Measurements from ENCODE around the gene CSKMT. TPM values are rescaled to one million over a fixed set of nuclear protein-coding genes. Genes with fewer than 3 reads are reported as not detected.
A peak's percentile ranks its signal among the peaks of the same experiment; 100 is the strongest.
"Not testable (repeated sequence)": the region's sequence is repeated elsewhere in the genome, so short reads cannot be mapped to it uniquely, and the experiment has no call there.

Gene CSKMT, protein sequence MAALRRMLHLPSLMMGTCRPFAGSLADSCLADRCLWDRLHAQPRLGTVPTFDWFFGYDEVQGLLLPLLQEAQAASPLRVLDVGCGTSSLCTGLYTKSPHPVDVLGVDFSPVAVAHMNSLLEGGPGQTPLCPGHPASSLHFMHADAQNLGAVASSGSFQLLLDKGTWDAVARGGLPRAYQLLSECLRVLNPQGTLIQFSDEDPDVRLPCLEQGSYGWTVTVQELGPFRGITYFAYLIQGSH
- total RNA-seq (ENCODE audit: low replicate concordance), result 9.8 and 10.8 TPM in 2 replicates

DNA sequence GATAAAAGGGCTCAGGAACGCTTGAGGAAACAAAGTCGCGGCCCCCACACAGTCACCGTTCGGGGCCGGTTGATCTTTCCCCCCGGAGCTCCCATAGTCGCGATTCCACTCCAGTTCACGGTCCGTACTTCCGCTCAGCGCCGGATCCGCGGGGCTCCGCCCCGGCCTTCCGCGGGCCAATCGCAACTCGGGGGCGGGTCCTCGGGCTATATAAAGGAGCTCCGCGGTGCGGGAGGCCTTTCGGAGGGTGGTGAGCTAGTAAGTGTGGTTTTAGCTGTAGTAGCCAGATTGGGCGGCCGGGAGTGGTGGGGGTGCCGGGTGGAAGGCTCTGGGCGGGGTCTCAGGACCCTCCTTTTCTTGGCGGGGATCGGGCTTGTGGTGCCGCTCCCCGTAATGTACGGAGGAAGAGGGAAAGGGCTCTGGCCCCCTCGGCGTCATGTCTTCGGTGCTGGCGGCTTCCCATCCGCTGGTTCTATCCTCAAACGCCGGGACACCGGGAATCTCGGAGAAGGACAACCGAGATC lies at the start of gene CSKMT, which contains the start of gene C11orf98:
CSKMT (plus strand) TSS at position 238 of the 524 bp plus-strand sequence. CDS start 568 bp downstream, outside the sequence.
C11orf98 (minus strand) TSS at position 136 of the 524 bp plus-strand sequence; CDS start at position 95, 41 bp downstream.
- TF ChIP-seq, protein P1, sequence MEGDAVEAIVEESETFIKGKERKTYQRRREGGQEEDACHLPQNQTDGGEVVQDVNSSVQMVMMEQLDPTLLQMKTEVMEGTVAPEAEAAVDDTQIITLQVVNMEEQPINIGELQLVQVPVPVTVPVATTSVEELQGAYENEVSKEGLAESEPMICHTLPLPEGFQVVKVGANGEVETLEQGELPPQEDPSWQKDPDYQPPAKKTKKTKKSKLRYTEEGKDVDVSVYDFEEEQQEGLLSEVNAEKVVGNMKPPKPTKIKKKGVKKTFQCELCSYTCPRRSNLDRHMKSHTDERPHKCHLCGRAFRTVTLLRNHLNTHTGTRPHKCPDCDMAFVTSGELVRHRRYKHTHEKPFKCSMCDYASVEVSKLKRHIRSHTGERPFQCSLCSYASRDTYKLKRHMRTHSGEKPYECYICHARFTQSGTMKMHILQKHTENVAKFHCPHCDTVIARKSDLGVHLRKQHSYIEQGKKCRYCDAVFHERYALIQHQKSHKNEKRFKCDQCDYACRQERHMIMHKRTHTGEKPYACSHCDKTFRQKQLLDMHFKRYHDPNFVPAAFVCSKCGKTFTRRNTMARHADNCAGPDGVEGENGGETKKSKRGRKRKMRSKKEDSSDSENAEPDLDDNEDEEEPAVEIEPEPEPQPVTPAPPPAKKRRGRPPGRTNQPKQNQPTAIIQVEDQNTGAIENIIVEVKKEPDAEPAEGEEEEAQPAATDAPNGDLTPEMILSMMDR (IDR thresholded peaks at IDR 0.05; ENCODE audit: insufficient read depth, low read length), result no peak
- peak within 1 kb of the TSS; percentile 97 for H3K4me3 ChIP-seq (ENCODE audit: low read depth, low read length)
- peak; percentile 94 for DNase-seq (ENCODE audit: low read depth)

DNA sequence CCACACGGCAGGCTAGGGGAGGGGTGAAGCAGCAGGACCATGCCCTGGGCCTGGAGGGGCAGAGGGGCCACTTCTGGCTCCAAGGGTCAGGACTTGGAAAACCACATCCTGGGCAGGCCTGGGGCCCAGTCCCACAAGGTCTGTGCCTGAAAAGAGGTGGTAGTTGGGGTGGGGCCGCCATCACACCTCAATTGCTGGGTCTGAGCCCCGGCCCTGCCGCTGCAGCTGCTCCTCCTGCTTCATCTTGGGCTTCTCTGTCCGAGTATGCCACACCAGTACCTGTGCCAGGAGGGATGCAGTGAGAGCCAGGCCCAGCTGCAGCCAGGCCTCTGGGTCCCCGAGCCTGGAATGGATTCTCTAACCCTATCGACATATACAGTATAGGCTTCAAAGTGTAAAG lies 49.6 kb upstream of the CSKMT start:
- no peak overlapping the region for H3K4me3 ChIP-seq (ENCODE audit: low read depth, low read length)
- no peak for DNase-seq (ENCODE audit: low read depth)
- TF ChIP-seq, protein P1 (IDR thresholded peaks at IDR 0.05; ENCODE audit: insufficient read depth, low read length), result no peak

DNA sequence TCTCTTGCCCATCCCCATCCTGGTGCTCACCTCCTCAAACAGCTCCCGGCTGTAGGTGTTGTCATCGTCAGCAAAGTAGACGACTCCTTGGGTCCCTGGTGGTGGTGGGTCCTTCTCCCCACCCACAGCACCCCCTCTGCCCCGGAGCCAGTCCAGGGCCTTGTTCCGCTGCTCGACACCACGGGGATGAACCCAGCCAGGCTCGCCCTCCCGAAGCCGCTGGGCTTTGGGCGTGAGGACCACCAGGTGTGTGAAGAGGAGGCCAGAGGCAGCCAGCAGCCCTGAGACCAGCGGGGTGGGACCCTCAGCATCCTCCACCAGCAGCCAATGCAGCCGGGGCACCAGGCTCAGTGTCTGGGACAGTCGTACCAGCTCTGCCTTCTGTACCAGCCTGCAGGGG lies 48.2 kb upstream of the CSKMT start:
- DNase-seq (ENCODE audit: low read depth); H3K4me3 ChIP-seq (ENCODE audit: low read depth, low read length): not testable (repeated sequence)

DNA sequence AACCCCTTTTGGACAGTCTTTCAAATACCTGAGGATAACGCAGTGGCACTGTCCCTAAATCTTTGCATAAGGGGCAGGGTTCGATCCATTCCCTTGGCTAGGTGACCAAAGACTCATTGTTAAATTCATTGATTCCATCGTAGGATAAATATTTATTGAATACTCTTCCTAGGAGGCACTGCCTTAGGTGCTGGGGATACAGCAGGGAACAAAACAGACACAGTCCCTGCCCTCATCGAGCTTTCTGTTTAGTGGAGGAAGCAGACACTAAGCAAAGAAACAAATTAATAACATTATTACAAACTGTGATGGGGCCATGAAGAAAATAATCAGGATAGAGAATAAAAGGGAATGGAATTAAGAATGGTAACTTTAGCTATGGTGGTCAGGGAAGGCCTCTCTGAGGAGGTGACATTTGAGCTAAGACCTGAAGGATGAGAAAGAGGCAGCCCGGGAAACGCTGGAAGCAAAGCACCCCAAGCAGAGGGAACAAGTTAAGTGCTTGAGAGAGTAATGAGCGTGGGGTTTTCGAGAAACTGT lies 44.0 kb upstream of the CSKMT start:
- DNase-seq (ENCODE audit: low read depth), result no peak
- peak overlapping the region; percentile 94 for H3K4me3 ChIP-seq (ENCODE audit: low read depth, low read length)
- TF ChIP-seq, protein P1 (IDR thresholded peaks at IDR 0.05; ENCODE audit: insufficient read depth, low read length), result no peak

DNA sequence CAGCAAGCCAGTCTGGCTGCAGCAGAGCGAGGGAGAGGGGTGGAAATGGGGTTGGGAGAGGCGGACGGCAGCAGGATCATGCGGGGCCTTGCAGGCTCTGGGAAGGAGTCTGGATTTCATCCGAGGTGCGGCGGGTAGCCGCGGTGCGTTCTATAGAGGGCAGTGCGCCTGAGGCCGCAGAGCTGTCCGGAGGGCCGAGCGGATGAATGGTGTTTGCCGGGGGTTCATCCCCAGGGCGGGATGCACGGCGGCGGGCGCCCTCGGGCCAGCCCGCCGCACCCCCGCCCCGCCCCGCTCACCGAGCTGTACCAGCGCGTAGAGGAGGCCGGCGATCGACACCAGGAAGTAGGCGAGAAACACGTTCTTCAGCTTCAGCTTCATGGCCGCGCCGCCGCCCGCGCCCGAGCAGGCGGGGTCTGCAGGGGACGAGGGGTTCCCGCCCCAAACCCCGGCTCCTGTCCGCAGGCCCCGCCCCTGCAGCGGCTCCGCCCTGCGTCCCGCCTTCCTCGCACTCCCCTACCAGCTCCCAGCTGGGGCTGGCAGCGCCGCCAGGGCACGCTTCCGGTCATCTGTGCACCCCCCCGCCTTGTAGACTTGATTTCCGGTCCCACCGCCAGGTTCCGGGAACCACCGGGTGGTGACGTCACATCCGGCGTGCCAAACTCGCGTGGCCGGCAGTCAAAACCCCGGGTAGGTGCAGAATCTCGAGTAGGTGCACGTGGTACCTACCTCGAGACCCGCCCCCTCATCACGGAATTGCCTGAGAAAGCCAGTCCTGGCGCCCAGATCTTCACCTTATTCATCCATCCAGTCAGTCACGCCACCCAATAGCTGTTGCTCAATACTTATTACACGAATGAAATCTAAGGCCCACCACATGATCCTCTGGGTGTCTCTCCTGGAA lies 43.3 kb upstream of the CSKMT start, which contains the start of gene B3GAT3:
B3GAT3 (minus strand) TSS at position 420 of the 904 bp plus-strand sequence; CDS start at position 381, 39 bp downstream.
- TF ChIP-seq, protein P1 (IDR thresholded peaks at IDR 0.05; ENCODE audit: insufficient read depth, low read length), result no peak
- peak within 1 kb of the TSS; percentile 94 for H3K4me3 ChIP-seq (ENCODE audit: low read depth, low read length)
- DNase-seq (ENCODE audit: low read depth), result peak; percentile 98

DNA sequence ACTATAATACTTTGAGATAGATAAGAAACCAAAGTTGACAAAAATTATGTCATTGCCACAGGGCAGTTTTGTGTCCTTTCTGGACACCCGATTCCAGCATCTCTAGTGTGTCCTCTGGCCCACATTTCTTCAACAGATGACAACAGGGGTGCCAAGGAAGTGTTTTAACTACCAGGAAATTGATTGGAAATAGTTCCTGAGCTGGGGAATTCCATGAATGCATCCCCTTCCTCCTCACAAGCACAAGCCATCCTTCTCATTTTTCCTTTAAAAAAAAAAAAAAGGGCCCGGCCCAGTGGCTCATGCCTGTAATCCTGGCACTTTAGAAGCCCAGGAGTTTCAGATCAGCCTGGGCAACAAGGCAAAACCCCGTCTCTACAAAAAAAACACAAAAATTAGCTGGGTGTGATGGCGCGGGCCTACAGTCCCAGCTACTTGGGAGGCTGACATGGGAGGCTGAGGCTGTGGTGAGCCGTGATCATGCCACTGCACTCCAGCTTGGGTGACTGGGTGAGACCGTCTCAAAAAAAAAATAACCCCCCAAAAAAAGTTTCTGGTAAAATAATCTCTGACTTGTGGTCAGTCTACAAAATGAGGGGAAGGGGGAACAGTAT lies 42.5 kb upstream of the CSKMT start:
- DNase-seq (ENCODE audit: low read depth), result no peak
- TF ChIP-seq, protein P1 (IDR thresholded peaks at IDR 0.05; ENCODE audit: insufficient read depth, low read length), result no peak
- H3K4me3 ChIP-seq (ENCODE audit: low read depth, low read length), result no peak overlapping the region
